Type B pancreatic cell (in vitro differentiated cells): Measurements from ENCODE around the gene PPP1R14D. TPM values are rescaled to one million over a fixed set of nuclear protein-coding genes. Genes with fewer than 3 reads are reported as not detected.

Experiments
- DNase-seq: peaks from one replicate; pipeline ENCODE4 v3.0.0; 2021; ENCODE audit warnings: mixed read lengths; ENCODE audit not compliant: unreplicated experiment; ENCODE audit errors: extremely low spot score
- H3K27ac Mint-ChIP-seq: 2 replicates; pipeline ENCODE4 v1.8.0; 2021; ENCODE audit warnings: mild to moderate bottlenecking, mixed read lengths
- H3K27me3 Mint-ChIP-seq: 2 replicates; pipeline ENCODE4 v1.8.0; 2021; ENCODE audit warnings: mixed read lengths
- H3K36me3 Mint-ChIP-seq: 2 replicates; pipeline ENCODE4 v1.8.0; 2021; ENCODE audit warnings: mixed read lengths
- H3K4me1 Mint-ChIP-seq: one replicate; pipeline ENCODE4 v1.8.0; 2021; ENCODE audit warnings: mixed read lengths; ENCODE audit not compliant: unreplicated experiment
- H3K4me3 Mint-ChIP-seq: 2 replicates; pipeline ENCODE4 v1.8.0; 2021; ENCODE audit warnings: mild to moderate bottlenecking, mixed read lengths
- H3K9me3 Mint-ChIP-seq: 2 replicates; pipeline ENCODE4 v1.8.0; 2021; ENCODE audit warnings: mixed read lengths
- total RNA-seq: library from RNA; stranded (reverse); gene quantifications from 2 replicates; pipeline ENCODE4 v1.2.1, GENCODE V29; 2021; ENCODE audit warnings: low replicate concordance
- TF ChIP-seq, protein P1 (sequence below): fragments of 200-600 bp; sonication (generic); conservative IDR thresholded peaks from 2 replicates; pipeline ENCODE4 v1.5.0; 2021; ENCODE audit warnings: antibody characterized with exemption, mild to moderate bottlenecking

The PPP1R14D gene
- total RNA-seq, 1 donor from 2014 or later: 0.70 TPM

DNA sequence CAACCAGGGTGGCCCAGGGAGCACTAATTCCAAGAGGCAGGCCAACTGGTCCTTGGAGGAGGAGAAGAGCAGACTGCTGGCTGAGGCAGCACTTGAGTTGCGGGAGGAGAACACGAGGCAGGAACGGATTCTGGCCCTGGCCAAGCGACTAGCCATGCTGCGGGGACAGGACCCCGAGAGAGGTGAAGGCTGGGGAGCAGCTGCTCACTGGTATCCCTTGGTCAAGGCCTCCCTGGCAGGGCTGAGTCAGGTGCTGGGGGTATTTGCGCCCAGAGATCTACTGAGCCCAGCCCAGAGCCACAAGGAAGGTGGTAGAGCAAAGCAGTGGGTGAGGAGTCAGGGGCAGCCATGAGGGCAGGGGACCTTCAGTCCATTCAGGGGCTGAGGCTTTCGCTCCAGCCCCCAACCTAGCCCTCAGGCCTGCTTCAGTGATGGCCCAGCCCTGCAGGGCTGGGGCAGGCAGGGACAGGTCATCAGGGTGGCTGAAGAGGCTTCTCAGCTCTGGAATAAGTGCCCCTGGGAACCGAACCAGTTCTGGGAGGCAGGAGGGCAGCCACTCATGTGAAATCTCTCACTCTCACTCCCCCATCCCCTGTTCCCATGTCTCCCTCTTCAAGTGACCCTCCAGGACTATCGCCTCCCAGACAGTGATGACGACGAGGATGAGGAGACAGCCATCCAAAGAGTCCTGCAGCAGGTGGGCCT, 15.6 kb downstream of the PPP1R14D start:
- no peaks in the 10 kb centered on the region for H3K9me3 Mint-ChIP-seq
- no peak overlapping the region for H3K27ac Mint-ChIP-seq
- peaks cover 12% of the 10 kb centered on the region for H3K4me1 Mint-ChIP-seq

DNA sequence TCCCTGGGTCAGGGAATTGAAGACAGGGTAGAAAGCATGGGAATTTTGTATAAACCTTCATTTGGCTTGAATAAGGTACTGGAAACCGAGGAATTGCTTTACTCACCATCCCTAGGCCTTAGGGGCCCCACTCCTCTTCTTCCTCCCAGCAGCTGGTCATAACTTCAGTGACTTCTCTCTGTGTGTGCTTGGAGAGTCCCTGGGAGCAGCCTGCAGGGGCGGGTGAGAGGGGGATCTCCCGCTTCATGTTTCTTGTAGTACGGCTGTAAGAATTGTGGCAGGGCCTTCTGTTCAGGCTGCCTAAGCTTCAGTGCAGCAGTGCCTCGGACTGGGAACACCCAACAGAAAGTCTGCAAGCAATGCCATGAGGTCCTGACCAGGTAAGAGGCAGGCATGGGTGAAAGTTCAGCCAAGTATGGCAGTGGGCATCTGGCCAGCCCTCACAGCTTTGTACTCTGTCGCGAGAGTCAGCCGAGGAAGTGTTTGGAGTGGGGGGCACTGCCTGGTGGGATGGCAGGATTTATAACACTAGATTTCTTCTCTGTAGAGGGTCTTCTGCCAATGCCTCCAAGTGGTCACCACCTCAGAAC, 19.6 kb downstream of the PPP1R14D start:
- H3K4me3 Mint-ChIP-seq: peak overlapping the region; percentile 98
- no peak for DNase-seq
- TF ChIP-seq, protein P1, sequence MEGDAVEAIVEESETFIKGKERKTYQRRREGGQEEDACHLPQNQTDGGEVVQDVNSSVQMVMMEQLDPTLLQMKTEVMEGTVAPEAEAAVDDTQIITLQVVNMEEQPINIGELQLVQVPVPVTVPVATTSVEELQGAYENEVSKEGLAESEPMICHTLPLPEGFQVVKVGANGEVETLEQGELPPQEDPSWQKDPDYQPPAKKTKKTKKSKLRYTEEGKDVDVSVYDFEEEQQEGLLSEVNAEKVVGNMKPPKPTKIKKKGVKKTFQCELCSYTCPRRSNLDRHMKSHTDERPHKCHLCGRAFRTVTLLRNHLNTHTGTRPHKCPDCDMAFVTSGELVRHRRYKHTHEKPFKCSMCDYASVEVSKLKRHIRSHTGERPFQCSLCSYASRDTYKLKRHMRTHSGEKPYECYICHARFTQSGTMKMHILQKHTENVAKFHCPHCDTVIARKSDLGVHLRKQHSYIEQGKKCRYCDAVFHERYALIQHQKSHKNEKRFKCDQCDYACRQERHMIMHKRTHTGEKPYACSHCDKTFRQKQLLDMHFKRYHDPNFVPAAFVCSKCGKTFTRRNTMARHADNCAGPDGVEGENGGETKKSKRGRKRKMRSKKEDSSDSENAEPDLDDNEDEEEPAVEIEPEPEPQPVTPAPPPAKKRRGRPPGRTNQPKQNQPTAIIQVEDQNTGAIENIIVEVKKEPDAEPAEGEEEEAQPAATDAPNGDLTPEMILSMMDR: no peak
- no peak overlapping the region for H3K27ac Mint-ChIP-seq
- H3K27me3 Mint-ChIP-seq: no peaks in the 10 kb centered on the region
- no peaks in the 10 kb centered on the region for H3K9me3 Mint-ChIP-seq
- peaks cover 21% of the 10 kb centered on the region for H3K4me1 Mint-ChIP-seq
- H3K36me3 Mint-ChIP-seq: peaks cover 3% of the 10 kb centered on the region

More for the DNA sequence above, 15.6 kb downstream of the PPP1R14D start:
- Mint-ChIP-seq H3K36me3 (peaks cover 9% of the 10 kb centered on the region), H3K4me3 (no peak overlapping the region), H3K27me3 (no peaks in the 10 kb centered on the region)
- no peak for DNase-seq
- TF ChIP-seq, protein P1: no peak

DNA sequence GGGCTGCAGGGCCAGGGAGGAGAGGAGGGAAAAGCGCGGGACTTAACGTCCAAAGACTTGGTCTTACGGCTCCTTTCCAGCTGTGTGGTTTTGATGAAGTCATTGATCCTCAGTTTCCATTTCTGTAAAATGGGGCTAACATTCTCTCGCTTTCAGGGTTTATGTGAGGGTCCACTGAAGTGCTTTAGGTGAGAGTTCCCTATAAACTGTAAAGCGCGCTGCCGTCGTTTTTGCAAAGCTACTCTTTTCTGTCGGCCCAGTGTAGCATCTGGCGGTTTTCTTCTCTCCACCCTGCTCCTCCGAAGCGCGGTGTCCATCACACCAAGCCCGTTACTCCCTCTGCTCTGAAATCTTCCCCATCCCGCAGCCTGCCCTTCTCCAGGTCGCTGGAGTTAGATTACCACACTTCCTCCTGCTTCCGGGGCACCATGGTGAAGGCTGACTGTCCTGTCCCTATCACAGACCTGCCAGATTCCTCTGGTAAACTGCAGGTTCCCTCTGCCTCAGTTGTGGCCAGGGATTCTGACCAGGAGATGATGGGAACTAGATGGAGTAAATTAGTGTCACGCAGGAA, 20.5 kb downstream of the PPP1R14D start:
- Mint-ChIP-seq H3K36me3 (peaks cover 3% of the 10 kb centered on the region), H3K9me3 (no peaks in the 10 kb centered on the region), H3K27me3 (no peaks in the 10 kb centered on the region), H3K4me1 (peaks cover 21% of the 10 kb centered on the region), H3K4me3 (peak overlapping the region; percentile 98), H3K27ac (peak overlapping the region; percentile 97)
- DNase-seq: no peak
- TF ChIP-seq, protein P1: no peak

DNA sequence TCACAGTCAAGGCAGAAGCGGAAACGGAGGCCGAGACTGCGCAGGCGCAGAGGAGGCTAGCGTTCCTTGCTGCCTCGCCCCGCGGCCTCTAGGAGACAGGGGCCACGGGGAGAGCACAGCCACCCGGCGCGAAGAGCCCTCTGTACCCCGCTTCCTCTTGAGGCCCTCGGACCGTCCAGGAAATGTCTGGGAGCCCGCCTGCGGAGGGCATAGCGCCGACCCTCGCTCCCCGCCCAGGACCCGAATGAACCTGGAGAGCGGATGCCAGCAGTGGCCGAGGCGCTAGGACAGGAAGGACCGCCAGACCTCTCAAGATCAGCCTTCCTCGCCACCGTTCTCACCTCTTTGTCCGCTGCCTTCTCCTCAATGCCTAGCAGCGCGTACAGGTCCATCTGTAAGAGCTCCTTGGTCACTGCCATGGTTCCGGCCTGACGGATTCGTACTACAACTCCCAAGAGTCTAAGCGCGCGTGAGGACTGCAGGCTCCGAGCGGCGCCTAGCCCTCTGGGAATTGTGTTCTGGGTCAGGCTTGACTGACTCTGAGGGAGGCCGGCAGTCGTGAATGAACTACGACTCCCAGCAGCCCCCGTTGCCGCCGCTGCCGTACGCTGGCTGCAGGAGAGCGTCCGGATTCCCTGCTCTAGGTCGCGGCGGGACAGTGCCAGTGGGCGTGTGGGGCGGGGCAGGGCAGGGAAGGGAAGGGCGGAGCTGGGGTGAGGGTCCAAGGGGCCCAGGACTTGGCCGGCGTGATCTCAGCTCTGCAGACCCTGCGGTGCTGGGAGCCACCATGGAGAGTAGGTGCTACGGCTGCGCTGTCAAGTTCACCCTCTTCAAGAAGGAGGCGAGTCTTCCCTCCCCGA, 21.2 kb downstream of the PPP1R14D start, which contains the start of the genes DNAJC17 and ZFYVE19:
TSS of gene DNAJC17 (minus strand) at position 446 of the 860 bp plus-strand sequence. CDS start at position 419, 27 bp downstream.
TSS of gene ZFYVE19 (plus strand) at position 62 of the 860 bp plus-strand sequence. CDS start at position 563, 501 bp downstream.
- peaks cover 21% of the 10 kb centered on the region for H3K4me1 Mint-ChIP-seq
- peaks cover 3% of the 10 kb centered on the region for H3K36me3 Mint-ChIP-seq
- peak within 1 kb of the TSS; percentile 97 for H3K27ac Mint-ChIP-seq
- peak; percentile 94 for DNase-seq
- H3K4me3 Mint-ChIP-seq: peak within 1 kb of the TSS; percentile 98
- no peaks in the 10 kb centered on the region for H3K9me3 Mint-ChIP-seq
- TF ChIP-seq, protein P1: peak; percentile 39
- H3K27me3 Mint-ChIP-seq: no peaks in the 10 kb centered on the region

DNA sequence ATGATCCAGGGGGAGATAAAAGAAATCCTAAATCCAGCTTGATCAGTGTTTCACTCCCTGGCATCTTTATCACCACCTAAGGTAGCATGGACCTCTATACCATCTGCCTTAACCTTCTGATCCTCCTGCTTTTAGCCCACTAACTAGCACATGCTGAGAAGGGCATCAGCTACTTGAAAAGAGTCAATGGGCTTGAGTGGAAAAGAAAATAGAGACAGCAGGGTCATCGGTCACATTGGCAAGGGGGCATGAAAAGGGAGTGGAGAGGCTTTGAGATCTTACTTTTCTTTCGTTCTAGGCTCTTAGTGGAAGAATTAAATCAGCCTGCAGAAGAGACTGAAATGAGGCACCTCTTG, 21.9 kb downstream of the PPP1R14D start:
- Mint-ChIP-seq H3K27me3 (no peaks in the 10 kb centered on the region), H3K27ac (peak overlapping the region; percentile 97), H3K9me3 (no peaks in the 10 kb centered on the region), H3K4me3 (peak overlapping the region; percentile 98), H3K4me1 (peaks cover 24% of the 10 kb centered on the region), H3K36me3 (peaks cover 6% of the 10 kb centered on the region)
- DNase-seq: no peak
- TF ChIP-seq, protein P1: no peak
